GM19438 (cell line): ENCODE measurements around the gene HAPLN3.
A peak's percentile ranks its signal among the peaks of the same experiment; 100 is the strongest.

Source experiments
- ATAC-seq: cut with Tn5 transposase; IDR thresholded peaks from one replicate; pipeline ENCODE4 v1.9.1; 2021; ENCODE audit warnings: low read depth; ENCODE audit not compliant: unreplicated experiment

HAPLN3 gene

GRCh38 chr15:88897142-88897455 is 1.8 kb upstream of the HAPLN3 start:
- ATAC-seq, result no peak

GRCh38 chr15:88896333-88897033 is 1.1 kb upstream of the HAPLN3 start:
- ATAC-seq, result no peak

- ATAC-seq, result peak; percentile 55
Observed at GRCh38 chr15:88894348-88894818, 961 bp downstream of the HAPLN3 start.

GRCh38 chr15:88891540-88892254 is 3.6 kb downstream of the HAPLN3 start:
- no peak for ATAC-seq

GRCh38 chr15:88890495-88890894 is 4.8 kb downstream of the HAPLN3 start:
- ATAC-seq, result no peak

GRCh38 chr15:88888719-88889118 is 6.6 kb downstream of the HAPLN3 start:
- no peak for ATAC-seq

- no peak for ATAC-seq
Observed at GRCh38 chr15:88887068-88887580, 8.2 kb downstream of the HAPLN3 start.

- ATAC-seq, result no peak
Observed at GRCh38 chr15:88882785-88883184, 12.6 kb downstream of the HAPLN3 start.

GRCh38 chr15:88881775-88882174 is 13.6 kb downstream of the HAPLN3 start:
- no peak for ATAC-seq

GRCh38 chr15:88880944-88881740 is 14.2 kb downstream of the HAPLN3 start:
- ATAC-seq, result no peak

GRCh38 chr15:88878720-88879184 is 16.6 kb downstream of the HAPLN3 start:
- ATAC-seq, result no peak

GRCh38 chr15:88877906-88878305 is 17.4 kb downstream of the HAPLN3 start:
- no peak for ATAC-seq

GRCh38 chr15:88877415-88877814 is 17.9 kb downstream of the HAPLN3 start:
- ATAC-seq, result no peak

- ATAC-seq, result no peak
Observed at GRCh38 chr15:88876573-88876972, 18.8 kb downstream of the HAPLN3 start.

GRCh38 chr15:88874684-88875083 is 20.7 kb downstream of the HAPLN3 start:
- no peak for ATAC-seq

GRCh38 chr15:88874275-88874674 is 21.1 kb downstream of the HAPLN3 start:
- ATAC-seq, result no peak

- ATAC-seq, result no peak
Observed at GRCh38 chr15:88873786-88874185, 21.6 kb downstream of the HAPLN3 start.

GRCh38 chr15:88872706-88873105 is 22.6 kb downstream of the HAPLN3 start:
- ATAC-seq, result no peak

- no peak for ATAC-seq
Observed at GRCh38 chr15:88872106-88872505, 23.2 kb downstream of the HAPLN3 start.

- ATAC-seq, result no peak
Observed at GRCh38 chr15:88871313-88871712, 24.0 kb downstream of the HAPLN3 start.

GRCh38 chr15:88866295-88866881 is 29.0 kb downstream of the HAPLN3 start:
- no peak for ATAC-seq
